Measurements from ENCODE around the gene ZFYVE26.
"Not testable (repeated sequence)": the region's sequence is repeated elsewhere in the genome, so short reads cannot be mapped to it uniquely, and the experiment has no call there.

The ZFYVE26 gene

GRCh38 chr14:67749341-67750084 is 66.9 kb downstream of the ZFYVE26 start:
- peak; percentile 62 for DNase-seq

- no peak for DNase-seq
These were observed 68.1 kb downstream of the ZFYVE26 start for GRCh38 chr14:67748312-67748711.

GRCh38 chr14:67746927-67747326 is 69.5 kb downstream of the ZFYVE26 start:
- no peak for DNase-seq

- DNase-seq, result no peak
These were observed 72.3 kb downstream of the ZFYVE26 start for GRCh38 chr14:67744046-67744445.

- DNase-seq, result no peak
These were observed 77.5 kb downstream of the ZFYVE26 start for GRCh38 chr14:67738740-67739504.

- DNase-seq, result no peak
These were observed 79.6 kb downstream of the ZFYVE26 start for GRCh38 chr14:67736771-67737170.

GRCh38 chr14:67735336-67736147 is 80.8 kb downstream of the ZFYVE26 start:
- no peak for DNase-seq

- no peak for DNase-seq
These were observed 81.7 kb downstream of the ZFYVE26 start for GRCh38 chr14:67734675-67735074.

- DNase-seq, result no peak
These were observed 82.8 kb downstream of the ZFYVE26 start for GRCh38 chr14:67733616-67734015.

GRCh38 chr14:67729072-67729885 is 87.1 kb downstream of the ZFYVE26 start:
- no peak for DNase-seq

- DNase-seq, result no peak
These were observed 88.1 kb downstream of the ZFYVE26 start for GRCh38 chr14:67728258-67728657.

- no peak for DNase-seq
These were observed 89.0 kb downstream of the ZFYVE26 start for GRCh38 chr14:67727361-67727760.

- no peak for DNase-seq
These were observed 91.2 kb downstream of the ZFYVE26 start for GRCh38 chr14:67725171-67725570.

- DNase-seq, result no peak
These were observed 94.1 kb downstream of the ZFYVE26 start for GRCh38 chr14:67722293-67722692.

- no peak for DNase-seq
These were observed 94.5 kb downstream of the ZFYVE26 start for GRCh38 chr14:67721875-67722274.

GRCh38 chr14:67719866-67720265 is 96.5 kb downstream of the ZFYVE26 start:
- no peak for DNase-seq

- DNase-seq, result not testable (repeated sequence)
These were observed 97.0 kb downstream of the ZFYVE26 start for GRCh38 chr14:67719385-67719784.

GRCh38 chr14:67718265-67718664 is 98.1 kb downstream of the ZFYVE26 start:
- DNase-seq, result no peak

GRCh38 chr14:67717048-67717447 is 99.3 kb downstream of the ZFYVE26 start:
- no peak for DNase-seq

- DNase-seq, result no peak
These were observed 106.2 kb downstream of the ZFYVE26 start for GRCh38 chr14:67710209-67710608.

GRCh38 chr14:67709796-67710195 is 106.6 kb downstream of the ZFYVE26 start:
- not testable (repeated sequence) for DNase-seq

GRCh38 chr14:67709346-67709745 is 107.0 kb downstream of the ZFYVE26 start:
- DNase-seq, result not testable (repeated sequence)

GRCh38 chr14:67705211-67705610 is 111.2 kb downstream of the ZFYVE26 start:
- no peak for DNase-seq
